ENCODE results near the gene COLGALT1.
"Not testable (repeated sequence)": the region's sequence is repeated elsewhere in the genome, so short reads cannot be mapped to it uniquely, and the experiment has no call there.

Gene COLGALT1

GRCh38 chr19:17555480-17555928 lies at the start of gene COLGALT1:
Gene COLGALT1, plus strand, starts transcription at chr19:17555649. Its CDS starts 65 bp downstream, at chr19:17555714.
- Histone ChIP-seq H3K4me3 (ENCODE audit: low read depth, low read length) (peak within 1 kb of the TSS; percentile 78), H3K27me3 (ENCODE audit: control insufficient read depth, insufficient read depth, low read length) (no peaks in the 10 kb centered on the region), H3K79me2 (peaks cover 2% of the 10 kb centered on the region), H2AFZ (peak within 1 kb of the TSS; percentile 74), H3K27ac (peak within 1 kb of the TSS; percentile 43), H3K4me2 (ENCODE audit: low read length) (peak within 1 kb of the TSS; percentile 96), H3K4me1 (no peaks in the 10 kb centered on the region), H3K9ac (peak within 1 kb of the TSS; percentile 64), H3K9me3 (ENCODE audit: control insufficient read depth, low read length) (no peaks in the 10 kb centered on the region), H3K36me3 (ENCODE audit: control insufficient read depth, insufficient read depth, low read length) (no peaks in the 10 kb centered on the region)
- no peak for TF ChIP-seq CTCF (IDR thresholded peaks at IDR 0.05)

- no peak overlapping the region for H3K4me2 ChIP-seq (ENCODE audit: low read length)
- no peak overlapping the region for H3K27ac ChIP-seq
- H3K79me2 ChIP-seq = peaks cover 6% of the 10 kb centered on the region
- no peaks in the 10 kb centered on the region for H3K9me3 ChIP-seq (ENCODE audit: control insufficient read depth, low read length)
- H2AFZ ChIP-seq = no peak overlapping the region
- TF ChIP-seq CTCF (IDR thresholded peaks at IDR 0.05) = no peak
- peaks cover 12% of the 10 kb centered on the region for H3K4me1 ChIP-seq
- H3K36me3 ChIP-seq (ENCODE audit: control insufficient read depth, insufficient read depth, low read length) = no peaks in the 10 kb centered on the region
- H3K27me3 ChIP-seq (ENCODE audit: control insufficient read depth, insufficient read depth, low read length) = no peaks in the 10 kb centered on the region
- no peak overlapping the region for H3K9ac ChIP-seq
- no peak overlapping the region for H3K4me3 ChIP-seq (ENCODE audit: low read depth, low read length)
Observed at GRCh38 chr19:17506745-17507144, 48.7 kb upstream of the COLGALT1 start.

GRCh38 chr19:17508558-17508933 lies 46.9 kb upstream of the COLGALT1 start:
- H3K27me3 ChIP-seq (ENCODE audit: control insufficient read depth, insufficient read depth, low read length); H3K27ac ChIP-seq; H3K36me3 ChIP-seq (ENCODE audit: control insufficient read depth, insufficient read depth, low read length); H3K79me2 ChIP-seq; H2AFZ ChIP-seq; H3K4me2 ChIP-seq (ENCODE audit: low read length); H3K9me3 ChIP-seq (ENCODE audit: control insufficient read depth, low read length); H3K4me3 ChIP-seq (ENCODE audit: low read depth, low read length); H3K9ac ChIP-seq: not testable (repeated sequence)
- H3K4me1 ChIP-seq = peaks cover 12% of the 10 kb centered on the region

GRCh38 chr19:17510220-17510993 lies 45.0 kb upstream of the COLGALT1 start:
- peak overlapping the region; percentile 7 for H3K27ac ChIP-seq
- no peaks in the 10 kb centered on the region for H3K9me3 ChIP-seq (ENCODE audit: control insufficient read depth, low read length)
- peak overlapping the region; percentile 11 for H3K9ac ChIP-seq
- H3K4me3 ChIP-seq (ENCODE audit: low read depth, low read length) = peak overlapping the region; percentile 100
- peak overlapping the region; percentile 99 for H3K4me2 ChIP-seq (ENCODE audit: low read length)
- TF ChIP-seq CTCF (IDR thresholded peaks at IDR 0.05) = no peak
- H3K36me3 ChIP-seq (ENCODE audit: control insufficient read depth, insufficient read depth, low read length) = no peaks in the 10 kb centered on the region
- H2AFZ ChIP-seq = no peak overlapping the region
- peaks cover 12% of the 10 kb centered on the region for H3K4me1 ChIP-seq
- H3K79me2 ChIP-seq = peaks cover 6% of the 10 kb centered on the region
- no peaks in the 10 kb centered on the region for H3K27me3 ChIP-seq (ENCODE audit: control insufficient read depth, insufficient read depth, low read length)

GRCh38 chr19:17511724-17512573 lies 43.5 kb upstream of the COLGALT1 start:
- Histone ChIP-seq H3K4me2 (ENCODE audit: low read length) (peak overlapping the region; percentile 99), H3K27ac (peak overlapping the region; percentile 98), H3K9me3 (ENCODE audit: control insufficient read depth, low read length) (no peaks in the 10 kb centered on the region), H3K4me1 (peaks cover 9% of the 10 kb centered on the region), H2AFZ (peak overlapping the region; percentile 73), H3K27me3 (ENCODE audit: control insufficient read depth, insufficient read depth, low read length) (no peaks in the 10 kb centered on the region), H3K9ac (peak overlapping the region; percentile 96), H3K4me3 (ENCODE audit: low read depth, low read length) (peak overlapping the region; percentile 100), H3K36me3 (ENCODE audit: control insufficient read depth, insufficient read depth, low read length) (no peaks in the 10 kb centered on the region), H3K79me2 (peaks cover 6% of the 10 kb centered on the region)
- TF ChIP-seq CTCF (IDR thresholded peaks at IDR 0.05) = peak; percentile 42

Measured in parathyroid adenoma (tissue), 2 donors.